Right atrium auricular region (tissue), 2 donors: ENCODE measurements around the gene LMNB1. TPM values are rescaled to one million over a fixed set of nuclear protein-coding genes. Genes with fewer than 3 reads are reported as not detected.

Source experiments
- DNase-seq: peaks from one replicate; pipeline ENCODE4 v3.0.0-alpha.2; 2019; ENCODE audit warnings: low spot score
- H3K27ac ChIP-seq, 2 donors: fragments of 200-600 bp; sonication (generic); 1 replicate in 1 of 2; 2 replicates in 1 of 2; pipeline ENCODE4 v1.5.1; 2016 to 2019
- H3K27me3 ChIP-seq, 2 donors: fragments of 200-600 bp; sonication (generic); one replicate each; pipeline versions ENCODE4 v1.5.1 to v1.6.0; 2017 to 2019
- H3K36me3 ChIP-seq: fragments of 200-600 bp; sonication (generic); one replicate; pipeline ENCODE4 v1.5.1; 2016
- H3K4me1 ChIP-seq, 2 donors: fragments of 200-600 bp; sonication (generic); one replicate each; pipeline versions ENCODE4 v1.5.1 to v1.6.0; 2017 to 2019
- H3K4me3 ChIP-seq, 2 donors: fragments of 200-600 bp; sonication (generic); 1 replicate in 1 of 2; 2 replicates in 1 of 2; pipeline ENCODE4 v1.5.1; 2017 to 2019; ENCODE audit warnings: mild to moderate bottlenecking in 1 of 2, moderate library complexity in 1 of 2
- H3K9me3 ChIP-seq, 2 donors: fragments of 200-600 bp; sonication (generic); one replicate each; pipeline ENCODE4 v1.5.1; 2019
- CTCF ChIP-seq, 2 donors: fragments of 200-600 bp; sonication (generic); IDR thresholded peaks; one replicate each; pipeline ENCODE4 v1.5.1; 2019; ENCODE audit warnings: antibody characterized with exemption in 2 of 2
- total RNA-seq, 2 donors: library from RNA; depleted of rRNA; stranded (reverse); fragments of >200 nt; gene quantifications; one replicate each; pipeline ENCODE4 v1.1.0, GENCODE V29; 2016

Gene LMNB1
- total RNA-seq, 2 donors from 2014 or later = 2.5 to 2.6 TPM

GRCh38 chr5:126826619-126827215 is 49.8 kb downstream of the LMNB1 start:
- TF ChIP-seq CTCF (IDR thresholded peaks at IDR 0.05) = no peak
- Histone ChIP-seq H3K9me3 (no peaks in the 10 kb centered on the region), H3K4me1 (no peaks in the 10 kb centered on the region), H3K27me3 (no peaks in the 10 kb centered on the region), H3K36me3 (no peaks in the 10 kb centered on the region), H3K4me3 (no peak overlapping the region), H3K27ac (no peak overlapping the region)
- no peak for DNase-seq

- Histone ChIP-seq H3K4me1 (no peaks in the 10 kb centered on the region), H3K4me3 (no peak overlapping the region), H3K27me3 (no peaks in the 10 kb centered on the region), H3K9me3 (no peaks in the 10 kb centered on the region), H3K27ac (no peak overlapping the region), H3K36me3 (no peaks in the 10 kb centered on the region)
- DNase-seq = no peak
- TF ChIP-seq CTCF (IDR thresholded peaks at IDR 0.05) = no peak
Measured at GRCh38 chr5:126829098-126829497, 52.2 kb downstream of the LMNB1 start.

- Histone ChIP-seq H3K4me3 (no peak overlapping the region), H3K4me1 (no peaks in the 10 kb centered on the region), H3K36me3 (no peaks in the 10 kb centered on the region), H3K27me3 (no peaks in the 10 kb centered on the region), H3K9me3 (no peaks in the 10 kb centered on the region), H3K27ac (no peak overlapping the region)
- no peak for TF ChIP-seq CTCF (IDR thresholded peaks at IDR 0.05)
- no peak for DNase-seq
Measured at GRCh38 chr5:126830061-126830460, 53.1 kb downstream of the LMNB1 start.

- no peak for TF ChIP-seq CTCF (IDR thresholded peaks at IDR 0.05)
- H3K9me3 ChIP-seq = no peaks in the 10 kb centered on the region
- no peak overlapping the region for H3K27ac ChIP-seq
- H3K4me3 ChIP-seq = no peak overlapping the region
- no peak for DNase-seq
- no peaks in the 10 kb centered on the region for H3K36me3 ChIP-seq
- H3K4me1 ChIP-seq = no peaks in the 10 kb centered on the region
- no peaks in the 10 kb centered on the region for H3K27me3 ChIP-seq
Measured at GRCh38 chr5:126831156-126831555, 54.2 kb downstream of the LMNB1 start.

- Histone ChIP-seq H3K27ac (no peak overlapping the region), H3K27me3 (no peaks in the 10 kb centered on the region), H3K9me3 (no peaks in the 10 kb centered on the region), H3K36me3 (no peaks in the 10 kb centered on the region), H3K4me1 (no peaks in the 10 kb centered on the region), H3K4me3 (no peak overlapping the region)
- DNase-seq = no peak
- no peak for TF ChIP-seq CTCF (IDR thresholded peaks at IDR 0.05)
Measured at GRCh38 chr5:126836778-126837177, 59.8 kb downstream of the LMNB1 start.

- H3K4me3 ChIP-seq = no peak overlapping the region
- no peaks in the 10 kb centered on the region for H3K4me1 ChIP-seq
- H3K27me3 ChIP-seq = no peaks in the 10 kb centered on the region
- no peaks in the 10 kb centered on the region for H3K9me3 ChIP-seq
- no peaks in the 10 kb centered on the region for H3K36me3 ChIP-seq
- H3K27ac ChIP-seq = no peak overlapping the region
- no peak for DNase-seq
- no peak for TF ChIP-seq CTCF (IDR thresholded peaks at IDR 0.05)
Measured at GRCh38 chr5:126837242-126837641, 60.3 kb downstream of the LMNB1 start.
